HepG2 (cell line): ENCODE results near the gene PELI3. TPM values are rescaled to one million over a fixed set of nuclear protein-coding genes. Genes with fewer than 3 reads are reported as not detected.

Experiments used
- AKNA ChIP-seq: sonication (generic); formaldehyde crosslinking; IDR thresholded peaks from 2 replicates; pipeline ENCODE4 v1.4.0; 2020; ENCODE audit warnings: missing genetic modification reagents, borderline replicate concordance
- CAMTA2 ChIP-seq: sonication (generic); formaldehyde crosslinking; IDR thresholded peaks from 2 replicates; pipeline ENCODE4 v1.4.0; 2020; ENCODE audit warnings: mild to moderate bottlenecking, missing genetic modification reagents, borderline replicate concordance
- CREB1 ChIP-seq, 2 experiments: fragments of 450-650 bp in 1 of 2; IDR thresholded peaks; 2 replicates each; pipeline ENCODE4 v1.6.1; 2016 to 2017; ENCODE audit warnings: control low read depth in 1 of 2, mild to moderate bottlenecking in 1 of 2, missing compliant biosample characterization in 1 of 2, missing genetic modification characterization in 1 of 2
- GRHL1 ChIP-seq: sonication (generic); formaldehyde crosslinking; conservative IDR thresholded peaks from 2 replicates; pipeline ENCODE4 v1.8.0; 2022; ENCODE audit warnings: missing genetic modification reagents
- HOXA5 ChIP-seq: sonication (generic); formaldehyde crosslinking; IDR thresholded peaks from 2 replicates; pipeline ENCODE4 v1.4.0; 2020; ENCODE audit warnings: missing genetic modification reagents
- JDP2 ChIP-seq: sonication (generic); formaldehyde crosslinking; IDR thresholded peaks from 2 replicates; pipeline ENCODE4 v1.8.1; 2022; ENCODE audit warnings: missing genetic modification reagents, borderline replicate concordance
- KDM5B ChIP-seq: sonication (generic); formaldehyde crosslinking; IDR thresholded peaks from 2 replicates; pipeline ENCODE4 v1.4.0; 2020; ENCODE audit warnings: missing genetic modification reagents, mild to moderate bottlenecking, borderline replicate concordance
- RFX3 ChIP-seq: IDR thresholded peaks from 2 replicates; pipeline ENCODE4 v1.6.1; 2016; ENCODE audit warnings: missing biosample characterization, missing genetic modification reagents
- RFXAP ChIP-seq: sonication (generic); formaldehyde crosslinking; IDR thresholded peaks from 2 replicates; pipeline ENCODE4 v1.4.0; 2020; ENCODE audit warnings: missing genetic modification reagents, borderline replicate concordance
- SALL2 ChIP-seq: sonication (generic); formaldehyde crosslinking; IDR thresholded peaks from 2 replicates; pipeline ENCODE4 v1.8.1; 2023; ENCODE audit warnings: mild to moderate bottlenecking, missing genetic modification reagents, inconsistent platforms
- SUZ12 ChIP-seq: fragments of 150-350 bp; IDR thresholded peaks from 2 replicates; pipeline ENCODE4 v1.6.1; 2014; ENCODE audit warnings: low read depth, low read length
- ZMAT3 ChIP-seq: sonication (generic); formaldehyde crosslinking; conservative IDR thresholded peaks from 2 replicates; pipeline ENCODE4 v1.7.0; 2021; ENCODE audit warnings: missing genetic modification reagents
- ZNF646 ChIP-seq: sonication (generic); formaldehyde crosslinking; IDR thresholded peaks from 2 replicates; pipeline ENCODE4 v1.9.0; 2021; ENCODE audit warnings: mild to moderate bottlenecking, missing genetic modification reagents
- ZNF713 ChIP-seq: sonication (generic); formaldehyde crosslinking; IDR thresholded peaks from 2 replicates; pipeline ENCODE4 v1.4.0; 2020; ENCODE audit warnings: mild to moderate bottlenecking, missing genetic modification reagents
- ZNF841 ChIP-seq: sonication (generic); formaldehyde crosslinking; IDR thresholded peaks from 2 replicates; pipeline ENCODE4 v1.8.1; 2023; ENCODE audit warnings: missing genetic modification reagents, borderline replicate concordance
- polyA plus RNA-seq, 8 experiments: library from polyadenylated mRNA; depleted of rRNA in 3 of 8; stranded (reverse) in 7 of 8; unstranded in 1 of 8; fragments of >200 nt; fragmentation: Illumina TruSeq in 4 of 8; extraction: Trizol in 4 of 8; gene quantifications; 2 replicates each; pipeline versions ENCODE4 v1.2.1 to v1.2.3, GENCODE V29; 2011 to 2016; ENCODE audit warnings: low read depth in 4 of 8, missing spikeins in 1 of 8, mixed read lengths in 1 of 8; ENCODE audit not compliant: insufficient read depth in 1 of 8
- total RNA-seq, 5 experiments: library from RNA; depleted of rRNA; stranded (reverse); fragments of >200 nt; fragmentation: Illumina TruSeq; extraction: Trizol; gene quantifications; 2 replicates each; pipeline ENCODE4 v1.2.3, GENCODE V29; 2016; ENCODE audit warnings: low read depth in 1 of 5

Gene PELI3
- total and polyA plus RNA-seq, 2 of the 13 experiments (the other 11 are each of a cell fraction or from before 2014, with no cell fraction given) = 2.0 to 4.0 TPM

GRCh38 chr11:66438504-66439466 is 27.9 kb upstream of the PELI3 start, which contains the start of gene MRPL11 (continued):
- TF ChIP-seq AKNA (CRISPR knock-in tag) = no peak
- TF ChIP-seq KDM5B (CRISPR knock-in tag) = no peak; the same call in 1 of the 2 replicates
- TF ChIP-seq ZNF841 (CRISPR knock-in tag) = no peak
- TF ChIP-seq RFXAP = 0 out of 2 replicates have a peak, but pooled peaks have one; percentile 17
- TF ChIP-seq CREB1 (IDR thresholded peaks at IDR 0.05) = peak; percentile 55
- TF ChIP-seq CREB1 (CRISPR knock-in tag; IDR thresholded peaks at IDR 0.05) = peak; percentile 71
- peak; percentile 71 for TF ChIP-seq SUZ12
- no peak for TF ChIP-seq SALL2 (CRISPR knock-in tag)
- TF ChIP-seq HOXA5 (CRISPR knock-in tag) = peak; percentile 63; the same call in 1 of the 2 replicates
- no peak for TF ChIP-seq GRHL1 (CRISPR knock-in tag)
- no peak; the same call in 1 of the 2 replicates for TF ChIP-seq ZMAT3 (CRISPR knock-in tag)
- TF ChIP-seq ZNF713 (CRISPR knock-in tag) = no peak
- no peak for TF ChIP-seq JDP2
- TF ChIP-seq ZNF646 = no peak
- no peak for TF ChIP-seq CAMTA2 (CRISPR knock-in tag)
- TF ChIP-seq RFX3 (CRISPR knock-in tag) = no peak
